DND-41 (cell line): ENCODE results near the gene ZFPL1.

Experiments used
- CTCF ChIP-seq: IDR thresholded peaks from 2 replicates; pipeline ENCODE4 v1.5.1; 2012; ENCODE audit warnings: borderline replicate concordance, low read length, moderate library complexity, mild to moderate bottlenecking; ENCODE audit not compliant: poor library complexity, severe bottlenecking; ENCODE audit errors: extremely low read depth
- EZH2 ChIP-seq: IDR thresholded peaks from 3 replicates; pipeline ENCODE4 v1.6.1; 2012; ENCODE audit warnings: borderline replicate concordance, low read depth, mild to moderate bottlenecking, moderate library complexity, low read length, inconsistent platforms; ENCODE audit not compliant: severe bottlenecking

- TF ChIP-seq CTCF (no peak), EZH2 (no peak)
Observed at GRCh38 chr11:65087216-65087615, 3.2 kb downstream of the ZFPL1 start.
